ENCODE results near the gene USH2A.
"Not testable (repeated sequence)": the region's sequence is repeated elsewhere in the genome, so short reads cannot be mapped to it uniquely, and the experiment has no call there.

Gene USH2A

GRCh38 chr1:216047811-216048572 lies 375.3 kb downstream of the USH2A start:
- DNase-seq (ENCODE audit: low read depth): no peak

- no peak for DNase-seq (ENCODE audit: low read depth)
Observed at GRCh38 chr1:216046336-216046735, 376.9 kb downstream of the USH2A start.

GRCh38 chr1:216045400-216045799 lies 377.8 kb downstream of the USH2A start:
- peak; percentile 97 for DNase-seq (ENCODE audit: low read depth)

GRCh38 chr1:216044538-216044937 lies 378.7 kb downstream of the USH2A start:
- no peak for DNase-seq (ENCODE audit: low read depth)

- DNase-seq (ENCODE audit: low read depth): no peak
Observed at GRCh38 chr1:216034506-216034905, 388.7 kb downstream of the USH2A start.

- DNase-seq (ENCODE audit: low read depth): no peak
Observed at GRCh38 chr1:216032961-216033614, 390.2 kb downstream of the USH2A start.

GRCh38 chr1:216032284-216032683 lies 391.0 kb downstream of the USH2A start:
- DNase-seq (ENCODE audit: low read depth): no peak

- DNase-seq (ENCODE audit: low read depth): no peak
Observed at GRCh38 chr1:216028631-216029030, 394.6 kb downstream of the USH2A start.

GRCh38 chr1:216024546-216024945 lies 398.7 kb downstream of the USH2A start:
- no peak for DNase-seq (ENCODE audit: low read depth)

GRCh38 chr1:216020743-216021345 lies 402.4 kb downstream of the USH2A start:
- DNase-seq (ENCODE audit: low read depth): no peak

- no peak for DNase-seq (ENCODE audit: low read depth)
Observed at GRCh38 chr1:216015116-216015515, 408.1 kb downstream of the USH2A start.

GRCh38 chr1:216014086-216014485 lies 409.2 kb downstream of the USH2A start:
- no peak for DNase-seq (ENCODE audit: low read depth)

GRCh38 chr1:216009456-216009855 lies 413.8 kb downstream of the USH2A start:
- not testable (repeated sequence) for DNase-seq (ENCODE audit: low read depth)

- no peak for DNase-seq (ENCODE audit: low read depth)
Observed at GRCh38 chr1:216005916-216006315, 417.3 kb downstream of the USH2A start.

GRCh38 chr1:215992620-215993019 lies 430.6 kb downstream of the USH2A start:
- DNase-seq (ENCODE audit: low read depth): no peak

- no peak for DNase-seq (ENCODE audit: low read depth)
Observed at GRCh38 chr1:215987092-215987875, 436.0 kb downstream of the USH2A start.

GRCh38 chr1:215986401-215986800 lies 436.8 kb downstream of the USH2A start:
- DNase-seq (ENCODE audit: low read depth): no peak

GRCh38 chr1:215983680-215984079 lies 439.6 kb downstream of the USH2A start:
- DNase-seq (ENCODE audit: low read depth): no peak

- DNase-seq (ENCODE audit: low read depth): no peak
Observed at GRCh38 chr1:215971793-215972441, 451.3 kb downstream of the USH2A start.

GRCh38 chr1:215970406-215970805 lies 452.8 kb downstream of the USH2A start:
- no peak for DNase-seq (ENCODE audit: low read depth)

GRCh38 chr1:215963621-215964020 lies 459.6 kb downstream of the USH2A start:
- DNase-seq (ENCODE audit: low read depth): no peak

GRCh38 chr1:215963040-215963439 lies 460.2 kb downstream of the USH2A start:
- DNase-seq (ENCODE audit: low read depth): no peak
